BE2C (cell line): ENCODE results near the gene HMGXB4.
A peak's percentile ranks its signal among the peaks of the same experiment; 100 is the strongest.

Source experiments
- DNase-seq: peaks from one replicate; pipeline ENCODE4 v3.0.0-alpha.2; 2020
- H3K27me3 ChIP-seq: fragments of 250-450 bp; sonication (Bioruptor Pico); 2 replicates; pipeline ENCODE4 v1.5.1; 2020; ENCODE audit warnings: mild to moderate bottlenecking
- H3K36me3 ChIP-seq: fragments of 250-450 bp; sonication (Bioruptor Pico); 2 replicates; pipeline ENCODE4 v1.5.1; 2020; ENCODE audit warnings: mild to moderate bottlenecking
- H3K4me1 ChIP-seq: fragments of 250-450 bp; sonication (Bioruptor Pico); 2 replicates; pipeline ENCODE4 v1.5.1; 2020
- H3K4me3 ChIP-seq: 2 replicates; pipeline ENCODE4 v1.5.1; 2011; ENCODE audit warnings: low read depth, low read length
- H3K9me3 ChIP-seq: fragments of 250-450 bp; sonication (Bioruptor Pico); 2 replicates; pipeline ENCODE4 v1.5.1; 2020
- CTCF ChIP-seq: IDR thresholded peaks from 2 replicates; pipeline ENCODE4 v1.5.1; 2012; ENCODE audit warnings: mild to moderate bottlenecking, low read depth, low read length

Gene HMGXB4

GRCh38 chr22:35296051-35296450 is 38.8 kb downstream of the HMGXB4 start:
- Histone ChIP-seq H3K36me3 (peaks cover 27% of the 10 kb centered on the region), H3K27me3 (no peaks in the 10 kb centered on the region), H3K4me1 (no peaks in the 10 kb centered on the region; the same call in 1 of the 2 replicates), H3K9me3 (no peaks in the 10 kb centered on the region), H3K4me3 (no peak overlapping the region)
- TF ChIP-seq CTCF, result no peak
- no peak for DNase-seq

GRCh38 chr22:35299217-35299672 is 42.0 kb downstream of the HMGXB4 start:
- no peaks in the 10 kb centered on the region; the same call in 1 of the 2 replicates for H3K4me1 ChIP-seq
- DNase-seq, result peak; percentile 28

GRCh38 chr22:35299673-35300499 is 42.6 kb downstream of the HMGXB4 start, which contains the start of gene TOM1:
Gene TOM1 (plus strand): TSS chr22:35299894. CDS start chr22:35299929, 35 bp downstream.
- Histone ChIP-seq H3K36me3 (no peaks in the 10 kb centered on the region), H3K4me3 (peak within 1 kb of the TSS; percentile 89), H3K4me1 (no peaks in the 10 kb centered on the region; the same call in 1 of the 2 replicates), H3K27me3 (no peaks in the 10 kb centered on the region), H3K9me3 (no peaks in the 10 kb centered on the region)
- TF ChIP-seq CTCF, result no peak
- peak; percentile 99 for DNase-seq

More at GRCh38 chr22:35299217-35299672, 42.0 kb downstream of the HMGXB4 start:
- TF ChIP-seq CTCF, result 0 out of 2 replicates have a peak, but pooled peaks have one; percentile 13
- Histone ChIP-seq H3K9me3 (no peaks in the 10 kb centered on the region), H3K4me3 (peak overlapping the region; percentile 89), H3K36me3 (peaks cover 2% of the 10 kb centered on the region), H3K27me3 (no peaks in the 10 kb centered on the region)

GRCh38 chr22:35301372-35301874 is 44.1 kb downstream of the HMGXB4 start:
- Histone ChIP-seq H3K36me3 (no peaks in the 10 kb centered on the region), H3K4me1 (no peaks in the 10 kb centered on the region; the same call in none of the 2 replicates), H3K4me3 (no peak overlapping the region), H3K9me3 (no peaks in the 10 kb centered on the region), H3K27me3 (no peaks in the 10 kb centered on the region)
- no peak for TF ChIP-seq CTCF
- no peak for DNase-seq

GRCh38 chr22:35303029-35303624 is 45.8 kb downstream of the HMGXB4 start:
- Histone ChIP-seq H3K9me3 (no peaks in the 10 kb centered on the region), H3K27me3 (no peaks in the 10 kb centered on the region), H3K4me3 (no peak overlapping the region), H3K36me3 (no peaks in the 10 kb centered on the region), H3K4me1 (no peaks in the 10 kb centered on the region; the same call in none of the 2 replicates)
- no peak for TF ChIP-seq CTCF
- DNase-seq, result no peak
